Measurements from ENCODE around the gene AHNAK.
A peak's percentile ranks its signal among the peaks of the same experiment; 100 is the strongest.

Gene AHNAK

GRCh38 chr11:62542750-62543567 lies 3.6 kb downstream of the AHNAK start:
- TF ChIP-seq CTCF (IDR thresholded peaks at IDR 0.05; ENCODE audit: low read depth, low read length), result peak; percentile 98
- DNase-seq (ENCODE audit: low read depth in 2 of 2), result peak; percentile 87 to 88
- peak overlapping the region; percentile 93 to 95 for H3K4me3 ChIP-seq (replicated peaks in 1 of 2; ENCODE audit: low read depth in 2 of 2, low read length in 2 of 2)

DNA sequence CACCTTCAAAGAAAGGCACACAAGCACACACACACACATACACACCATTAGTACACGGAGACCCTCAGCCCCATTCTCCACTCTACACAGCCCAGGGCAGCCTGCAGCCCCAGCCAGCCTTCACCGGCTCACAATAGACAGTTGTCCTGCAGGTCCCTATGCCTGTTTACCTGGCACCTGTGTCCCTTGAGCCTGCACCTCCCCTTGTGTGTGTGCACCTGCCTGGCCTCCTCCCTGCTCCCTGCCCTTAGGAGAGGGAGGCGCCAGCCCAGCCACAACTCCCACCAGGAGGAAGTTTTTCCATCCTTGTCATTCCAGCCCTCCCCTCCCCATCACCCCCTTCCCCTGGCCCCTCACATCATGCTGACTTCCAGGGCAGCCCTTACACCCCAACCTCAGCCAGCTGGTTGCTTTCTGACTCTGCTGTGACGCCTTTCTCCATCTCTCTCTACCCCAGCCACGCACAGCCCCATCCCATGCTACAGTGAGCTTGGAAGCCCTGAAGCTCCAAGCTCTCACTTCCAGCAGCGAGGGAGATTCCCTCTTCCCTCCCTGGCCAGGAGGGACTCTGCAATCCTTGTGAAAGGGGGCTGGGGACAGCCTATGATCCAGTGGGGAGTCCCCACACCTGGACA lies 4.4 kb downstream of the AHNAK start:
- H3K4me3 ChIP-seq (replicated peaks in 1 of 2; ENCODE audit: low read depth in 2 of 2, low read length in 2 of 2), result peak overlapping the region; percentile 93 to 95
- TF ChIP-seq CTCF (IDR thresholded peaks at IDR 0.05; ENCODE audit: low read depth, low read length), result no peak
- no peak for DNase-seq (ENCODE audit: low read depth in 2 of 2)

GRCh38 chr11:62540804-62541701 lies 5.6 kb downstream of the AHNAK start:
- TF ChIP-seq CTCF (IDR thresholded peaks at IDR 0.05; ENCODE audit: low read depth, low read length), result no peak
- peak overlapping the region in 1 of 2 donors; percentile 95 for H3K4me3 ChIP-seq (replicated peaks in 1 of 2; ENCODE audit: low read depth in 2 of 2, low read length in 2 of 2)
- DNase-seq (ENCODE audit: low read depth in 2 of 2), result no peak

DNA sequence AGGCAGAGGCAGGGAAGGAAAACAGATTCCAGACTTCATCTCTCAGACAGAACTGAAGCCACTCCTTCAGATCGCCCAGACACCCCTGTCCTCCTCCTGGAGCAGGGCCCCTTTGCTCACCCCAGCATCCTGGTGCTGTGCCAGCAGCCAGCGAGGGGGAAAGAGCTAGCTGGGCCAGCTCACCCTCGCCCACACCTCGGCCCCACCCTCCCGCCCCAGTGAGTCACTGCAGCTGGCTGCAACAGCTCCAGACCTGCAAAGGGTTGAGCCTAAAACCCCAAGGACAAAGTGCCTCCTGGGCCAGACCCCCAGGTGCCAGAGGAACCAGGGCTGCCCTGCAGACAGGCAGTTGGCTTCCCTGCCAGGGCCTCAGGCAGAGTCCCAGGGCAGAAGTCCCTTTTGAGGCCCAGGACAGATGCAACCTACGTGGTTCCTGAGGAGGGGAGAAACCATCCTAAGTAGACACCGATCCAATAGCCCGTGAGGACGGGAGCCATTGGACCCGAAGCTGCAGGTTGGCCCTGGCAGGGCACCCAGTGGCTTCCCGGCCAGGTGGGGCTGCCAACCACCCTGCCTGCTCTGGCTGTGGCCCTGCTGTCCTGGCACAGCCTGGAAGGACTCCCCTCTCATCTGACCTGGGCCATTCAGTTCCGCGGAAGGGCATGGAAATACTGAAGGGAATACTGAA lies 7.2 kb downstream of the AHNAK start:
- peak overlapping the region; percentile 8 to 33 for H3K4me3 ChIP-seq (replicated peaks in 1 of 2; ENCODE audit: low read depth in 2 of 2, low read length in 2 of 2)
- TF ChIP-seq CTCF (IDR thresholded peaks at IDR 0.05; ENCODE audit: low read depth, low read length), result no peak
- DNase-seq (ENCODE audit: low read depth in 2 of 2), result peak; percentile 87 to 93

GRCh38 chr11:62538470-62539237 lies 8.0 kb downstream of the AHNAK start:
- peak overlapping the region in 1 of 2 donors; percentile 33 for H3K4me3 ChIP-seq (replicated peaks in 1 of 2; ENCODE audit: low read depth in 2 of 2, low read length in 2 of 2)
- DNase-seq (ENCODE audit: low read depth in 2 of 2), result no peak
- TF ChIP-seq CTCF (IDR thresholded peaks at IDR 0.05; ENCODE audit: low read depth, low read length), result no peak
